NCI-H187 (cell line): Measurements from ENCODE around the gene ATP8B3.
A peak's percentile ranks its signal among the peaks of the same experiment; 100 is the strongest.

Experiments used
- DNase-seq, 2 experiments: peaks; one replicate each; lab custom pipeline; 2025; lab: John Stamatoyannopoulos, UW

Gene ATP8B3

GRCh38 chr19:1849886-1850398 is 37.9 kb upstream of the ATP8B3 start:
- DNase-seq, result no peak

GRCh38 chr19:1849132-1849474 is 37.0 kb upstream of the ATP8B3 start:
- DNase-seq, result no peak

- DNase-seq, result peak; percentile 94 to 95
Observed at GRCh38 chr19:1848399-1849131, 36.5 kb upstream of the ATP8B3 start, which contains the start of gene REXO1. Gene REXO1 (minus strand): TSS chr19:1848483. CDS start chr19:1848358, 125 bp downstream.

- no peak for DNase-seq
Observed at GRCh38 chr19:1847684-1848398, 35.8 kb upstream of the ATP8B3 start.

GRCh38 chr19:1847348-1847683 is 35.2 kb upstream of the ATP8B3 start:
- no peak for DNase-seq

GRCh38 chr19:1846517-1847204 is 34.6 kb upstream of the ATP8B3 start:
- DNase-seq, result no peak

GRCh38 chr19:1845642-1846041 is 33.6 kb upstream of the ATP8B3 start:
- no peak for DNase-seq

GRCh38 chr19:1845125-1845515 is 33.0 kb upstream of the ATP8B3 start:
- DNase-seq, result no peak

GRCh38 chr19:1844513-1845124 is 32.5 kb upstream of the ATP8B3 start:
- no peak for DNase-seq

GRCh38 chr19:1843646-1844394 is 31.7 kb upstream of the ATP8B3 start:
- no peak for DNase-seq

- DNase-seq, result no peak
Observed at GRCh38 chr19:1843116-1843515, 31.0 kb upstream of the ATP8B3 start.

GRCh38 chr19:1841209-1841924 is 29.3 kb upstream of the ATP8B3 start:
- no peak for DNase-seq

- DNase-seq, result no peak
Observed at GRCh38 chr19:1840541-1841115, 28.6 kb upstream of the ATP8B3 start.

- DNase-seq, result no peak
Observed at GRCh38 chr19:1839658-1840540, 27.8 kb upstream of the ATP8B3 start.

GRCh38 chr19:1837625-1838105 is 25.6 kb upstream of the ATP8B3 start:
- DNase-seq, result no peak

- no peak for DNase-seq
Observed at GRCh38 chr19:1837222-1837565, 25.1 kb upstream of the ATP8B3 start.

GRCh38 chr19:1836458-1837221 is 24.6 kb upstream of the ATP8B3 start:
- no peak for DNase-seq

GRCh38 chr19:1833540-1833939 is 21.5 kb upstream of the ATP8B3 start:
- no peak for DNase-seq
